Mucosa of descending colon (tissue), 3 donors: ENCODE results near the gene MACROD1. TPM values are rescaled to one million over a fixed set of nuclear protein-coding genes. Genes with fewer than 3 reads are reported as not detected.
A peak's percentile ranks its signal among the peaks of the same experiment; 100 is the strongest.

ENCODE experiments used
- ATAC-seq: fragments of 200-7000 bp; cut with Tn5 transposase; one replicate; pipeline ENCODE4 v1.9.1; 2020; ENCODE audit warnings: mild to moderate bottlenecking, moderate library complexity
- DNase-seq, 3 donors: peaks; one replicate each; pipeline ENCODE4 v3.0.0-alpha.2; 2020
- H3K36me3 ChIP-seq: fragments of 200-600 bp; one replicate; pipeline ENCODE4 v1.8.0; 2021; ENCODE audit warnings: low read depth, mild to moderate bottlenecking
- H3K4me1 ChIP-seq: fragments of 200-600 bp; one replicate; pipeline ENCODE4 v1.8.0; 2021; ENCODE audit warnings: low read depth, mild to moderate bottlenecking
- H3K4me3 ChIP-seq: fragments of 200-600 bp; one replicate; pipeline ENCODE4 v1.8.0; 2021; ENCODE audit warnings: mild to moderate bottlenecking
- H3K9me3 ChIP-seq: fragments of 200-600 bp; one replicate; pipeline ENCODE4 v1.8.0; 2021; ENCODE audit warnings: mild to moderate bottlenecking
- intact Hi-C, 2 donors: fragments of 100-400 bp; cut with DNase I in 1 of 2; cut with micrococcal nuclease in 1 of 2; formaldehyde crosslinking; loops; one replicate each; pipeline versions ENCODE4 v1.11.0 to v1.11.1; 2022; cut with DNase I, micrococcal nuclease
- total RNA-seq, 3 donors: library from RNA; stranded (reverse); fragmentation: NEBNext Ultra II Directional in 2 of 3; extraction: Animal tissue kit (Norgen Biotek cat#: 25700) in 2 of 3; gene quantifications; one replicate each; pipeline versions ENCODE4 v1.2.1 to v1.2.4, GENCODE V29; 2021 to 2023
- TF ChIP-seq, protein P1 (sequence below): fragments of 200-600 bp; IDR thresholded peaks from one replicate; pipeline ENCODE4 v1.8.0; 2022; ENCODE audit warnings: antibody characterized with exemption, mild to moderate bottlenecking
- donor health status: DM: no; HTN: no; CAD: no; lungs with moderate emphysema.
- donor health status: DM: no; HTN: no; CAD: no.
- donor health status: DM: no; HTN: yes; CAD: no.

MACROD1 gene
- total RNA-seq, 3 donors from 2014 or later: 26.7 to 38.7 (median 38.1) TPM

- Histone ChIP-seq H3K4me1 (peaks cover 4% of the 10 kb centered on the region), H3K9me3 (no peaks in the 10 kb centered on the region), H3K36me3 (no peaks in the 10 kb centered on the region), H3K4me3 (no peak overlapping the region)
- intact Hi-C loops: no loop called here
- TF ChIP-seq, protein P1, sequence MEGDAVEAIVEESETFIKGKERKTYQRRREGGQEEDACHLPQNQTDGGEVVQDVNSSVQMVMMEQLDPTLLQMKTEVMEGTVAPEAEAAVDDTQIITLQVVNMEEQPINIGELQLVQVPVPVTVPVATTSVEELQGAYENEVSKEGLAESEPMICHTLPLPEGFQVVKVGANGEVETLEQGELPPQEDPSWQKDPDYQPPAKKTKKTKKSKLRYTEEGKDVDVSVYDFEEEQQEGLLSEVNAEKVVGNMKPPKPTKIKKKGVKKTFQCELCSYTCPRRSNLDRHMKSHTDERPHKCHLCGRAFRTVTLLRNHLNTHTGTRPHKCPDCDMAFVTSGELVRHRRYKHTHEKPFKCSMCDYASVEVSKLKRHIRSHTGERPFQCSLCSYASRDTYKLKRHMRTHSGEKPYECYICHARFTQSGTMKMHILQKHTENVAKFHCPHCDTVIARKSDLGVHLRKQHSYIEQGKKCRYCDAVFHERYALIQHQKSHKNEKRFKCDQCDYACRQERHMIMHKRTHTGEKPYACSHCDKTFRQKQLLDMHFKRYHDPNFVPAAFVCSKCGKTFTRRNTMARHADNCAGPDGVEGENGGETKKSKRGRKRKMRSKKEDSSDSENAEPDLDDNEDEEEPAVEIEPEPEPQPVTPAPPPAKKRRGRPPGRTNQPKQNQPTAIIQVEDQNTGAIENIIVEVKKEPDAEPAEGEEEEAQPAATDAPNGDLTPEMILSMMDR: no peak
- DNase-seq (no peak), ATAC-seq (no peak)
These were observed 146.5 kb downstream of the MACROD1 start for GRCh38 chr11:64019106-64020037.

DNA sequence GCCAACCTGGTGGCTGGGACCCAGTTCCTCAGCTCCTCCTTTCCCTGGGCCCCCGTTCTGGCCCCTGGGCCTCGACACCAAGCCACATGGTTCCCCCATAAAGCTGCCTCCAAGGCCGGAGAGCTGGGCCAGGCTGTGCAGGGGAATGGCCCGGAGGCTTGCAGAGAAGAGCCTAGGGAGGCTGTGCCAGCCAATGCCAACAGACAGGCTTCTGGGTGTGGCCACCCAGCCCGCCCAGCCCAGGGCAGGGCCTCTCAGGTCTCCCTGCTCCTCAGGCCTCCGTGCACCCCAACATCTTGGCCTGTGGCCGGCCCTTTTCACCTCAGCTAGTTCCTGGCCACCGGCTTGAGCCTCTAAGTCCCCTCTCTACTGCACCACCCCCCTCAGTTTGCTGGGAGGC, 147.6 kb downstream of the MACROD1 start:
- TF ChIP-seq, protein P1: no peak
- DNase-seq: peak in 1 of 3 donors; percentile 50

DNA sequence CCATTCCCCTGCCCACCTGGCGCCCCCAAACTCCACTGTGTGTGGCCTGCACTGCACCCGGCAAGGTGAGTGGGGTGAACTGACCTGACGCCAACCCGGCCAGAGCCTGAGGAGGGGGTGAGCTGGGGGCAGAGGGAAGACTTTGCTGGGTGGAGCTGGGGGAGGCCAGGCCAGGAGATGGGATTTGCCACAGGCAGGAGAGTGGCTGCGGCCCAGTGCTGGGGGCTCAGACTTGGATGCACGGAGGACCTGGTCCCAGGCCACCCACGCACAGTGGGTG, 148.0 kb downstream of the MACROD1 start:
- H3K9me3 ChIP-seq: no peaks in the 10 kb centered on the region
- ATAC-seq: peak; percentile 3
- TF ChIP-seq, protein P1: no peak
- DNase-seq: no peak
- H3K4me3 ChIP-seq: no peak overlapping the region
- no peaks in the 10 kb centered on the region for H3K36me3 ChIP-seq
- intact Hi-C loops: no loop called here
- H3K4me1 ChIP-seq: peaks cover 4% of the 10 kb centered on the region

More for the DNA sequence above, 147.6 kb downstream of the MACROD1 start:
- Histone ChIP-seq H3K4me3 (no peak overlapping the region), H3K36me3 (no peaks in the 10 kb centered on the region), H3K9me3 (no peaks in the 10 kb centered on the region), H3K4me1 (peaks cover 4% of the 10 kb centered on the region)
- peak; percentile 74 for ATAC-seq
- intact Hi-C loops: no loop called here

GRCh38 chr11:64015935-64016845, 149.7 kb downstream of the MACROD1 start:
- TF ChIP-seq, protein P1: no peak
- DNase-seq: no peak
- intact Hi-C loops: no loop called here

GRCh38 chr11:64015510-64015909, 150.4 kb downstream of the MACROD1 start:
- Histone ChIP-seq H3K36me3 (no peaks in the 10 kb centered on the region), H3K9me3 (no peaks in the 10 kb centered on the region), H3K4me3 (no peak overlapping the region), H3K4me1 (peaks cover 4% of the 10 kb centered on the region)
- no peak for ATAC-seq
- no peak for DNase-seq
- intact Hi-C loops: no loop called here
- TF ChIP-seq, protein P1: no peak

More at GRCh38 chr11:64015935-64016845, 149.7 kb downstream of the MACROD1 start:
- H3K36me3 ChIP-seq: no peaks in the 10 kb centered on the region
- peaks cover 4% of the 10 kb centered on the region for H3K4me1 ChIP-seq
- H3K9me3 ChIP-seq: no peaks in the 10 kb centered on the region
- H3K4me3 ChIP-seq: no peak overlapping the region
- ATAC-seq: no peak
